ENCODE measurements around the gene NT5DC1.

DNA sequence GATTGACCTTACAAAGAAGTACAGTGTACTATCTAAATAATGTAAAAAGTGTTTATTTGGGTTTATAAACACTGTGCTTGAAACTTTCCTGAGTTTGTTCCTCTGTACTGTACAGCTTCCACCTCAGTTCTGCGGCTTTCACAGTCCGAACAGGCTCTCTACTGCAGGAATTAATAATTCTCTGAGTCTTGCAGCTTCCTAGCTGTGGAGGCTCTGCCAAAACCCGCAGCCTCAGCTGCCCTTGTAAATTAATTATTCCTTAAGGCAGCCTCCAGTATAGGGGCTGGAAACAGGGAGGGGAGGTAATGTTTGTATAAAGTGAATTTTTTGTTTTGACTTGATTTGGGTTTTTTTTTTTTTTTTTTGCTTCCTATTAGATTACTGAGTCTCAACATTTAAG, 134.0 kb downstream of the NT5DC1 start:
- TF ChIP-seq, protein P1, sequence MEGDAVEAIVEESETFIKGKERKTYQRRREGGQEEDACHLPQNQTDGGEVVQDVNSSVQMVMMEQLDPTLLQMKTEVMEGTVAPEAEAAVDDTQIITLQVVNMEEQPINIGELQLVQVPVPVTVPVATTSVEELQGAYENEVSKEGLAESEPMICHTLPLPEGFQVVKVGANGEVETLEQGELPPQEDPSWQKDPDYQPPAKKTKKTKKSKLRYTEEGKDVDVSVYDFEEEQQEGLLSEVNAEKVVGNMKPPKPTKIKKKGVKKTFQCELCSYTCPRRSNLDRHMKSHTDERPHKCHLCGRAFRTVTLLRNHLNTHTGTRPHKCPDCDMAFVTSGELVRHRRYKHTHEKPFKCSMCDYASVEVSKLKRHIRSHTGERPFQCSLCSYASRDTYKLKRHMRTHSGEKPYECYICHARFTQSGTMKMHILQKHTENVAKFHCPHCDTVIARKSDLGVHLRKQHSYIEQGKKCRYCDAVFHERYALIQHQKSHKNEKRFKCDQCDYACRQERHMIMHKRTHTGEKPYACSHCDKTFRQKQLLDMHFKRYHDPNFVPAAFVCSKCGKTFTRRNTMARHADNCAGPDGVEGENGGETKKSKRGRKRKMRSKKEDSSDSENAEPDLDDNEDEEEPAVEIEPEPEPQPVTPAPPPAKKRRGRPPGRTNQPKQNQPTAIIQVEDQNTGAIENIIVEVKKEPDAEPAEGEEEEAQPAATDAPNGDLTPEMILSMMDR (IDR thresholded peaks at IDR 0.05): no peak
- no peak for TF ChIP-seq POLR2A (IDR thresholded peaks at IDR 0.05)

Measured in tibial nerve (tissue), 3 donors.